GM21381 (cell line): ENCODE results near the gene CD2.

ENCODE experiments used
- ATAC-seq: cut with Tn5 transposase; IDR thresholded peaks from one replicate; pipeline ENCODE4 v1.9.1; 2021; ENCODE audit warnings: mild to moderate bottlenecking, moderate library complexity; ENCODE audit not compliant: unreplicated experiment

The CD2 gene

GRCh38 chr1:116817582-116818064 is 63.4 kb downstream of the CD2 start:
- ATAC-seq: no peak
